Transverse colon (tissue), 4 donors: ENCODE results near the gene ARHGAP10. TPM values are rescaled to one million over a fixed set of nuclear protein-coding genes. Genes with fewer than 3 reads are reported as not detected.

ENCODE experiments used
- DNase-seq: peaks from one replicate; pipeline ENCODE4 v3.0.0-alpha.2; 2019
- H3K27ac ChIP-seq, 4 donors: fragments of 200-600 bp; sonication (generic); 2 replicates each; pipeline ENCODE4 v1.5.1; 2016 to 2018; ENCODE audit warnings: inconsistent platforms in 4 of 4
- H3K27me3 ChIP-seq: fragments of 200-600 bp; sonication (generic); 2 replicates; pipeline ENCODE4 v1.5.1; 2017; ENCODE audit warnings: inconsistent platforms
- H3K36me3 ChIP-seq, 4 donors: fragments of 200-600 bp; sonication (generic); 2 replicates each; pipeline ENCODE4 v1.5.1; 2017 to 2019; ENCODE audit warnings: inconsistent platforms in 4 of 4
- H3K4me1 ChIP-seq, 4 donors: fragments of 200-600 bp; sonication (generic); 2 replicates each; pipeline ENCODE4 v1.5.1; 2017 to 2020; ENCODE audit warnings: inconsistent platforms in 4 of 4
- H3K4me3 ChIP-seq, 4 donors: fragments of 200-600 bp; sonication (generic); 1 replicate in 1 of 4; 2 replicates in 3 of 4; pipeline versions ENCODE4 v1.5.1 to v1.6.1; 2017 to 2019; ENCODE audit warnings: inconsistent platforms in 4 of 4
- H3K9me3 ChIP-seq, 2 donors: fragments of 200-600 bp; sonication (generic); 2 replicates each; pipeline ENCODE4 v1.5.1; 2017 to 2019; ENCODE audit warnings: inconsistent platforms in 2 of 2
- CTCF ChIP-seq, 5 experiments: fragments of 200-600 bp in 3 of 5; fragments of 450-650 bp in 2 of 5; sonication (generic) in 3 of 5; IDR thresholded peaks; 1 replicate in 2 of 5; 2 replicates in 3 of 5; pipeline ENCODE4 v1.5.1; 2016 to 2017; ENCODE audit warnings: antibody characterized with exemption in 5 of 5, inconsistent platforms in 3 of 5, mild to moderate bottlenecking in 2 of 5, moderate library complexity in 1 of 5
- EP300 ChIP-seq: sonication (generic); formaldehyde crosslinking; IDR thresholded peaks from one replicate; pipeline ENCODE4 v1.6.1; 2017; ENCODE audit warnings: antibody characterized with exemption, low read depth
- POLR2A ChIP-seq: fragments of 450-650 bp; IDR thresholded peaks from one replicate; pipeline ENCODE4 v1.6.1; 2016; ENCODE audit warnings: antibody characterized with exemption, mild to moderate bottlenecking, moderate library complexity
- POLR2AphosphoS5 ChIP-seq, 3 donors: sonication (generic); formaldehyde crosslinking; IDR thresholded peaks; one replicate each; pipeline ENCODE4 v1.6.1; 2016; ENCODE audit warnings: antibody characterized with exemption in 3 of 3
- WGBS, 2 donors: methylation state at CpG; one replicate each; pipeline ENCODE4 v1.1.5; 2018; ENCODE audit warnings: low coverage in 1 of 2; 5-methylcytosine and 5-hydroxymethylcytosine counted together
- in situ Hi-C, 4 donors: fragments of 200-750 bp; cut with MboI; loops; one replicate each; pipeline versions ENCODE4 v1.15.0 to v1.15.1; 2017; ENCODE audit warnings: low sequenced_read_pairs in 3 of 4, low pct_ligation_motif_present in 1 of 4, low pct_unique_long_range_greater_than_20kb in 1 of 4
- intact Hi-C: fragments of 100-400 bp; cut with DNase I; formaldehyde crosslinking; loops from one replicate; pipeline ENCODE4 v1.15.1; 2023; ENCODE audit warnings: low total_unique reads
- total RNA-seq, 4 donors: library from RNA; depleted of rRNA; stranded (reverse); fragments of >200 nt; gene quantifications; one replicate each; pipeline ENCODE4 v1.1.0, GENCODE V29; 2016

Gene ARHGAP10
- total RNA-seq, 4 donors from 2014 or later, result 14.7 to 27.3 (median 22.9) TPM

- Histone ChIP-seq H3K4me3 (no peak overlapping the region), H3K27ac (peak overlapping the region; percentile 56 to 72 (median 61)), H3K36me3 (no peaks in the 10 kb centered on the region), H3K9me3 (no peaks in the 10 kb centered on the region), H3K4me1 (peaks cover 0 to 23% (median 17%) of the 10 kb centered on the region in 4 donors), H3K27me3 (peaks cover 31% of the 10 kb centered on the region)
- intact Hi-C loops (no loop called here), in situ Hi-C loops (no loop called here)
- WGBS, 2 donors, result 41 to 45% methylated on average over 3 of the region's 3 CpGs
- DNase-seq, result no peak
- TF ChIP-seq EP300, result no peak
- no peak for TF ChIP-seq POLR2A
- TF ChIP-seq POLR2AphosphoS5 (IDR thresholded peaks at IDR 0.05), result no peak
- no peak for TF ChIP-seq CTCF (IDR thresholded peaks at IDR 0.05)
Measured at GRCh38 chr4:147773261-147774184, 41.6 kb downstream of the ARHGAP10 start.

- WGBS, 2 donors, result 73% methylated on average over 3 to 10 of the region's 10 CpGs
- intact Hi-C loops, result no loop called here
Measured at GRCh38 chr4:147776716-147777115, 44.8 kb downstream of the ARHGAP10 start.

GRCh38 chr4:147777456-147778091 is 45.7 kb downstream of the ARHGAP10 start:
- peaks cover 0 to 28% (median 7%) of the 10 kb centered on the region in 4 donors for H3K4me1 ChIP-seq

More at GRCh38 chr4:147776716-147777115, 44.8 kb downstream of the ARHGAP10 start:
- no peaks in the 10 kb centered on the region for H3K36me3 ChIP-seq
- H3K9me3 ChIP-seq, result no peaks in the 10 kb centered on the region
- no peak overlapping the region for H3K27ac ChIP-seq
- H3K4me1 ChIP-seq, result peaks cover 0 to 34% (median 14%) of the 10 kb centered on the region in 4 donors
- H3K4me3 ChIP-seq, result no peak overlapping the region
- peaks cover 16% of the 10 kb centered on the region for H3K27me3 ChIP-seq
- in situ Hi-C loops, result no loop called here
- DNase-seq, result no peak
- TF ChIP-seq POLR2A, result no peak
- no peak for TF ChIP-seq CTCF (IDR thresholded peaks at IDR 0.05)
- no peak for TF ChIP-seq EP300
- TF ChIP-seq POLR2AphosphoS5 (IDR thresholded peaks at IDR 0.05), result no peak

More at GRCh38 chr4:147777456-147778091, 45.7 kb downstream of the ARHGAP10 start:
- WGBS, 2 donors, result 30 to 63% methylated on average over 4 to 5 of the region's 5 CpGs
- Histone ChIP-seq H3K27ac (no peak overlapping the region), H3K36me3 (no peaks in the 10 kb centered on the region), H3K27me3 (peaks cover 13% of the 10 kb centered on the region), H3K9me3 (no peaks in the 10 kb centered on the region), H3K4me3 (no peak overlapping the region)
- DNase-seq, result no peak
- in situ Hi-C loops, result no loop called here
- TF ChIP-seq CTCF (IDR thresholded peaks at IDR 0.05) (no peak), EP300 (no peak), POLR2AphosphoS5 (IDR thresholded peaks at IDR 0.05) (no peak), POLR2A (no peak)
- intact Hi-C loops, result no loop called here
